HEK293 (cell line): Measurements from ENCODE around the gene SYNGR4.

Experiments used
- ATF2 ChIP-seq: fragments of 450-650 bp; formaldehyde crosslinking; IDR thresholded peaks from 2 replicates; pipeline ENCODE4 v1.5.1; 2016; ENCODE audit warnings: missing biosample characterization, missing genetic modification characterization, low read depth
- CTCF ChIP-seq: fragments of 450-650 bp; formaldehyde crosslinking; IDR thresholded peaks from 2 replicates; pipeline ENCODE4 v1.5.1; 2016; ENCODE audit warnings: missing biosample characterization, missing genetic modification characterization
- KLF1 ChIP-seq: fragments of 450-650 bp; formaldehyde crosslinking; IDR thresholded peaks from 2 replicates; pipeline ENCODE4 v1.5.1; 2016; ENCODE audit warnings: missing biosample characterization, missing genetic modification characterization
- YY1 ChIP-seq: fragments of 450-650 bp; formaldehyde crosslinking; IDR thresholded peaks from 2 replicates; pipeline ENCODE4 v1.5.1; 2018; ENCODE audit warnings: missing biosample characterization, missing genetic modification characterization
- ZNF239 ChIP-seq: fragments of 450-650 bp; formaldehyde crosslinking; IDR thresholded peaks from 2 replicates; pipeline ENCODE4 v1.5.1; 2016; ENCODE audit warnings: missing biosample characterization, missing genetic modification characterization
- ZNF423 ChIP-seq: fragments of 450-650 bp; formaldehyde crosslinking; IDR thresholded peaks from 2 replicates; pipeline ENCODE4 v1.5.1; 2016; ENCODE audit warnings: missing biosample characterization, missing genetic modification characterization

DNA sequence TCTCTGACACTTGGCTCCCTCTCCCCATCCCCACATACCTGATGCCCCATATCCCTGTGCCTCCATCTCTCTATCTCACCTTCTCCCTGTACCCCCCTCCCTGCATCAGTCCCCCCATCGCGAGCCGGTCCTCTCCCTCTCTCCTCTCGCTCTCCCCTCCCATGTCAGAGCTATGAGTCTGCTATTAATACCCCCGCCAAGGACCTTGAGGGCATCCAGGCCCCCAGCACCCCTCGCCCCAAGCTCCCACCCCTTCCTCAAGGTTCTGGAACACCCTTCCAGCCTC lies 30.9 kb downstream of the SYNGR4 start:
- TF ChIP-seq ZNF239 (tag by site-specific recombination) (no peak), YY1 (tag by site-specific recombination) (no peak), ATF2 (tag by site-specific recombination) (no peak), ZNF423 (tag by site-specific recombination) (no peak), KLF1 (tag by site-specific recombination) (no peak), CTCF (tag by site-specific recombination) (no peak)
